Activated CD8-positive, alpha-beta memory T cell treated with anti-CD3 and anti-CD28 coated beads, Interleukin-2, amount 50 U/mL, for 48 hours (primary cell): ENCODE data around the gene MYH14.
"Not testable (repeated sequence)": the region's sequence is repeated elsewhere in the genome, so short reads cannot be mapped to it uniquely, and the experiment has no call there.

Experiments used
- DNase-seq: peaks from one replicate; pipeline ENCODE4 v3.0.0-alpha.2; 2020

The MYH14 gene

DNA sequence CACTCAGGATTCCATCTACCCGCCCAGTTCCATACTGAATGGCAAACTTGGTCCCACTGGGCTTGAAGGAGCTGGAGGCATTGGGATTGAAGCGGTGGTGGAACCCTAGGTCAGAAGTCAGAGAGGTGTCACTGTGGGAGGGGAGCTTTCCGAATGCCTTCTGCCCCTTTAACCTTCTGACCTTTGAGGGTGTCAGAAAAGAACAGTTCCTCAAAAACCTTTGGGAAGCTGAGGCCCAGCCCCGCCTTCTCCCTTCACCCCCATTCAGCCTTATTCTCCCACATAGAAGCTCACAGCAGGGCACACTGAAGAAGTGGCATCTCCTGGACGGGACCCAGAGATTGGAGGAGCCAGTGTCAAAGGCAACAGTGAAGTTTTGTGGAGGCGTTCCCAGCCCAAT, 133.6 kb downstream of the MYH14 start:
- DNase-seq, result not testable (repeated sequence)

DNA sequence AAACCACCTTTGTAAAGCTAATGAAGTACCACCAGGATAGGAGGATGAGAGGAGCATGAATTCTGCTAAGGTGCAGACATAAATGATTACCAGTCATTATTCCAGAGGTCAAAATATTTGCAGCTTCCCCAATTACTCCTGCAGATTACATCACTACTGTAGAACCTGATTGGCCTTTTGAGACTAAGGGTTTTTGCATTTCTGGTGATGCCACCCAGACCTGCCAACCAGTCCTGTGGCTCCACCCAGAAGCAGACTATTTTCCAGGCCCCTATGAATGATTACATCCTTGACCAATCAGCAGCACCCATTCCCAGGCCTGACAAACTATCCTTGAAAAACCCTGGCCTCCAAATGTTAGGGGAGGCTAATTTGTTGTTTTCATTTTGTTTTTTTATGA, 136.9 kb downstream of the MYH14 start:
- no peak for DNase-seq

DNA sequence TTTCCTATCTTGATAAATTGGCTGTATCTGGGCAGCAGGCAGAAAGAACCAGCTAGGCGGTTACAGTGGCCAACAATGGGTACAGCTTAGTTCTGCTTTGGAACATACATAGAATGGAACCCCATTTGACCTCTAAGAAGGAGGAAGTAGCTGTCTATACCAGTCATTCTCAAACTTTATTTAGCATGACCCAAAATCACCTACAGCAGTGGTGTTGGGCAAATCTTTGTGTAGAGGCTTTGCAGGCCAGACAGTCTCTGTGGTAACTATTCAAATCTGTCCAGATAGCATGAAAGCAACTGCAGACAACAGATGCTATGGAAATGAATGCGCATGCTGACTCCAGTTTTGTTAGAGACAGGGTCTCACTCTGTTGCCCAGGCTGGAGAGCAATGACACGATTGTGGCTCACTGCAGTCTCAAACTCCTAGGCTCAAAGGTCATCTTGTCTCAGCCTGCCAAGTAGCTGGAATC, 137.7 kb downstream of the MYH14 start:
- no peak for DNase-seq

DNA sequence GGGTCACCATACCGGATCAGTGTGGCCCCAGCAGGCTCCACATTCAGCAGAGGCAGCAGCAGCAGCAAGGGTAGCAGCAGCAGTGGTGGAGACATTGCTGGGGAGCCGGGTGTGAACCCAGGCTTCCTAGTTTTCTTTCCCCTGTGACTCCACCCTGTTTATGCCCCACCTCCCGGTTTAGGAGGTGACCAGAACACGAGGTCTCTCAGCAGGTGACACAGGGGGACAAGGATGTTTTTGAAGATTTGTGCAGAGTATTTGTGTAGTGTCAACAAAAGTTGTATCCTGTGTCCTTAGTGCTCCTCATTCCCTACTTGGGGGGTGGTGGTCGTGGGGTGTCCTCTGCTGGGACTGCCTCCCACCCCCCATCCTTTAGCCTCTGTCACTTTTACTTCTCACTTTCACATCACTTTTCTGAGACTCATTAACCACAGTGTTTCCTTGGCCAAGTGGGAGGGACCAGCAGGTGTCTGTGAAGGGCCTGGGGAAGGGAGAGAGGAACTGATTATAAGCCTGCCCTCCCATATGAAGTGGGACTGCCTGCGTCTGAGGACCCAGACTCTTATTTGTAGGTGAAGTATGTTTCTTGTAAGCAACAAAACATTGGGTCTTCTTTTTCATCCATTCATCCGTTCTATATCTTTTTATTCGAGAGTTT, 141.4 kb downstream of the MYH14 start:
- DNase-seq, result no peak

DNA sequence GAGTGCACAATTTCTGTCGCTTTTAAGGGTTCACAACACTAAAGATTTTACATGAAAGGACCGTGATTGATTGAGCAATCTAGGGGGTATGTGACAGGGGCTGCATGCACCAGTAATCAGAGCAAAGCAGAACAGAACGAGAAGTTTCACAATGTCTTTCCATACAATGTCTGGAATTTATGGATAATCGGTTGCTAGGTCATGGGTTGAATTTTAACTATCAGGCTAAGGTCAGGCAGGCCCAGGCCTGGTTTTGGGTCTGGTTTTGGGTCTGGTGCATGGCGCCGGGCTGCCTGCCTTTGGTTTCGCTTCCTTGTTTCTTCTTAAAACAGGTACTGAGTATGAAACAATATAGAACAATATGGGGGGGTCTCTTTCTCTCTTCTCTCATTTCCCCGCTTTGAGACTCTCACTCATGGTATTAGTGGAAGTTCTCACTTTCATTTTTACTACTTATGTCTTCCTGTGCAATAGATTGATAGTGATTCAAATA, 143.7 kb downstream of the MYH14 start:
- not testable (repeated sequence) for DNase-seq

DNA sequence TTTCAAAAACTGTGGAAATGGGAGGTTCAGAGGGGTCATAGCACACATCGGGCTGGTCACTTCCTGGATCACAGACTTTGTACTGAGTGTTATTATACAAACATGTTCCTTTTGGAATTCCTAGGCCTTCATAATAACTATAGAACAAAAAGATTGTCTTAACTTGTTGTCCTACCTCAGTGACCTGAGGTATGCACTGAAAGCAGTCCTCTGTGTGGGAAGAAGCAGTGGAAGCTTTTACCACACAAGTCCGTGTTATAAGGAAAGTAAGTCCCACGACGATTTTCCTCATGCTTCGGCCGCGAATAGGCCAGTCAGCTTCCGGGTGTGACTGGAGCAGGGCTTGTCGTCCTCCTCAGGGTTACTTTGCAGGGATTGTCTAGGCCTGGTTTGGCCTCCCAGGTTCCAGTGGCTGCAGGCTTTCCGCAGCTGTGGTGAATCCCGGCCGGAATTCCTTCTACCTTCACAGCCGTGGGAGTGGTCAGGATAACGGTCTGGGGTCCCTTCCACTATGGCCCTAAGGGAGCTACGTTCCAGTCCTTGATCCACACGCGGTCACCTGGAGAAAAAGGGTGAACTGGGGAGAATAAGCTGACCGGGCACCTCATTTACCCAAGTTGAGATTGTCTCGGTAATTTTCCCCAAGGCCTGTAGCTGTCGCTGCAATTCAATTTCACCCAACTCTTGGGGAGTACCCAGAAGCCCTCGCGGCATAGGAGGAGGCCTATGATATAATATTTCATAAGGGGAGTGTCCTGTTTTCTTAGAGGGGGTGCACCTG, 146.0 kb downstream of the MYH14 start:
- DNase-seq, result no peak

DNA sequence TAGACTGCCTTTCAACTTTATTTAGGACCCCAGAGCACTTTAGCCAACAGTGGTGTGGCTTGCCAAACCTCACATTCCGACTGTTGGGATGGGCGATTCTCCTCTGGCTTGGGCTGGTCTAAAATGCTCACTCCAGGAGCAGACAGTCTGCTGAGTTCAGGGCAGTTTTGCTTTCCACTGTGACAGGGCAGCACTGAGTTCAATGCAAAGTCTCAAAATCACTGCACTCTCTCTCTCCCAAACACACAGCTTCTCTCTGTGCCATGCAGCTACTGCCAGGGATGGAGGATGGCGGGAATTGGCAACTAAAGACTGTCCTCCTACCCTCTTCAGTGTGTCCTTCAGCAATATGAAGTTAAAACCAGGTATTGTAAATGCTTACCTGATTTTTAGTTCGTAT, 148.8 kb downstream of the MYH14 start:
- no peak for DNase-seq

DNA sequence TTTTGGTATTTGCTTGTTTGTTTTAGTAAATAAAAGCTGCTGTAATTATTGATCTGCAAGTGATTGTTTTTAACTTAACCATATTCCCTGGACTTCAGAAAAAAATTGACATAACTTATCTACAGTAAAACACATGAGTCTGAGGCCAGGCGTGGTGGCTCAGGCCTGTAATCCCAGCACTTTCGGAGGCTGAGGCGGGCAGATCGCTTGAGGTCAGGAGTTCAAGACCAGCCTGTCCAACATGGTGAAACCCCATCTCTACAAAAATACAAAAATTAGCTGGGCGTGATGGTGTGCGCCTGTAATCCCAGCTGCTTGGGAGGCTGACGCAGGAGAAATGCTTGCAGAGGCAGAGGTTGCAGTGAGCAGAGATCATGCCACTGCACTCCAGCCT, 150.1 kb downstream of the MYH14 start:
- not testable (repeated sequence) for DNase-seq

DNA sequence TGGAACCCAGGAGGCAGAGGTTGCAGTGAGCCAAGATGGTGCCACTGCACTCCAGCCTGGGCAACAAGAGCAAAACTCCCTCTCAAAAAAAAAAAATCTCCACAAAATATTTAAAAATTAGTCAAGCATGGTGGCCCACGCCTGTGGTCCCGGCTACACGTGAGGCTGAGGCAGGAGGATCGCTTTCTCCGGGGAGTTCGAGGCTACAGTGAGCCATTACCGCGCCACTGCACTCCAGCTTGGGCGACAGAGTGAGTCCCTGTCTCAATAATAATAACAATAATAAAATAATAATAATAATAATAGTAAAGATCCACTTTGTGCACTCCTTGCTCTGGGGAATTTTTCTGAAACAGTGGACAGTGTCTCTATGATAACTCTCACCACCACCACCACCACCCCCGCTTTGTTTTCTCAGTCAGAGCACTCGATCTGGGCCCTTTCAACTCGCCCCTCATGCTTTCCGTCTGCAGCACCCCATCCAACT, 153.3 kb downstream of the MYH14 start:
- no peak for DNase-seq

DNA sequence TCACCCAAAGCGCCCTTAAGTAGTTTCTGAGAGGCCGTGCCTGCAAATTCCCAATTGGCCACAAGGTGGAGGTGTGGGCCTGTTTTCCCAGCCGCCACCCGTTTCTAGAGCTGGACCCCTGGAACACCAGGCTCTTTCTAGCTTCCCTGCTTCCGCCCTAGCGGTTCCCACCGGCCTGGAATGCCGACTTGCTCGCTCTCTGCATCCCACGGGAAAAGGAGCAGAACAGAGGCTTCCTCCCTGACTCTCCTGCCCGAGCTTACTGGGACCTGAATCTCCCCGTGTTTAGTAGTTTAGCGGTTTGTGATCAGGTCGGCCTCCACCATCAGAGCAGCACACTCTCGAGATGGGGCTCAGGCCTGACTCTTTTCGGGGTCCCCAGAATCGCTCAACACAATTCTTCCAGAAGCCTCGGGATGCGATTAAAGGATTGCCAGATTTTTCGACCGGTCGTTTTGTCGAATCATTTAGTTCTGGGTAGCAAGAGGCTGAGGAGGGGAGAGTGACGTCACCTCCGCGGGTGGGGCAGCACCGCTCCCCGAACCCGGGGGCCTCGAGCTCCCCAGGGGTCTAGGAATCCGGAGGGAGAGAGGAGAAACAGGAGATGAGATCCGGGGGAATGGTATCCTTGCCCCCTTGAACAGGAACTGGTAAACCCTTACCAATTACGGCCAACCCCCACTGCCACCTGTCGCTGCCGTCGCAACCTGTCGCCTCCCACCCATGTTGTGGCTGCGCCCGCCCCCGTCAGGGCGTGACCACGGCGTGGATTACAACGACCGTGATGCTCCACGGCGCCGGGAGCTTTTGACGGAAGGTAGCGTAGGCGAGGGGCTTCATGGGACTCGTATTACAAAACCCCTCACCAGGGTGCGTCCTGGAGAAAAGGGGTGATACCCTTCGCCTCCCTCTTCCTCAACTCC, 154.0 kb downstream of the MYH14 start:
- peak; percentile 92 for DNase-seq

DNA sequence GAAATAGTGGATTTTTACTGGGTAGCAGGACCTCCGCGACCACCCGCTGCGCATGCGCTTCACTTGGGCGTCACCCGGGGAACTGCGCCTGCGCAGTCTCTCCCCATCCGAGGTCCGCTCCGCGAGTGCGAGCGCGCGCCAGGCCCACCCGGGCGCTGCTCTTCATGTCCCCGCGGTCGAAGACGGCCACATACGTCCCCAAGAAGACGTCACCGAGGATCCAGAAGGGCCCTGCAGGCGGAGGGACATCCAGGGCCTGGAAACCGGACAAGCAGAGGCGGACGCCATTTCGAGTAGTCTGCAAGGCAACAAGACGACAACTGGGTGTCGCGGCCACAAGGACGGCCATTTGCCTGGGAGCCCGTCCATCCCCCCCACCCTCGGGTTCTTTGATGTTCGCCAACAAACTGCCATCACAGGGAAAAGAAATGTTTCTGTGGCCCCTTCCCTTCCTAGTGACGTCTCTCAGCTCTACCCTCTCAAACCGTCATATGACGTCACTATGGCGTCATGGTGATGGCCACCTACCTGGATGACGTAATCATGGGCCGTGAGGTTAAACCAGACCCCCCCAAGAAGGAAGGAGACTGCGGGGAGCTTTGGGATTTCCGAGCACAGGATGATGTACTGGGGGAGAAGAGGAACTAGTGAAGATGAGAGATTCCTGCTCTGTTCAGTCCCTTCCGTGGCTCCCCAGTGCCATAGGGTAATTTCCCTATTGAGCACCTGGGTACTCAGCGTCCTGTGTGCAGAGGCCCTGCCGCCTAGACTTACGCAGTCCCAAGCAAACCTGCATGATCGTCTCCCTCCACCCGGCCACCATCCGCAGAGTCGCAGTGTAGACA, 155.3 kb downstream of the MYH14 start:
- peak; percentile 91 for DNase-seq

DNA sequence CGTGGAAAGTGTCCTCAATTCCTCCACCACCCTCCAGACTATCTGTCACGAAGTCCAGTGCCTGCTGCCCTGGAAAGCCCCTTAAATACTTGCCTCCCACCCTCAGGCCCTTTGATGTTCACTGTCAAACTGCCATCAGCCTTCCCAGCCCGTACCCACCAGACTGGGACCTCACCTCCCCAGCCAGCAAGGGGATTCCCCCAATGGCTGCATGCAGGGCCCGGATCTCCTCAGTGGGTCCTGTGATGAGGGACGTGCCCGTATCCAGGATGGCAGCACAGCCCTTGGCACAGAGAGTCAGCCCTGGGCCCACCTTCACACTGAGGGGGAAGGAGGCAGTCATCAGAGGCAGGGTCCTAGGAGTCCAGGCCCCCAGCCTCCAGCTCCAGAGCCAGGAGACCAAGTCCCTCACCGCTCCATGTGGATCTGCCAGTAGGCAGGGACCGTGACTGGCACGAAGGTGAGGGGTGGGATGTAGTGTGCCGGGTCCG, 156.0 kb downstream of the MYH14 start:
- no peak for DNase-seq
